Measurements from ENCODE around the gene KRT34. TPM values are rescaled to one million over a fixed set of nuclear protein-coding genes. Genes with fewer than 3 reads are reported as not detected.

Gene KRT34
- total and polyA plus RNA-seq, 12 donors, result not detected

DNA sequence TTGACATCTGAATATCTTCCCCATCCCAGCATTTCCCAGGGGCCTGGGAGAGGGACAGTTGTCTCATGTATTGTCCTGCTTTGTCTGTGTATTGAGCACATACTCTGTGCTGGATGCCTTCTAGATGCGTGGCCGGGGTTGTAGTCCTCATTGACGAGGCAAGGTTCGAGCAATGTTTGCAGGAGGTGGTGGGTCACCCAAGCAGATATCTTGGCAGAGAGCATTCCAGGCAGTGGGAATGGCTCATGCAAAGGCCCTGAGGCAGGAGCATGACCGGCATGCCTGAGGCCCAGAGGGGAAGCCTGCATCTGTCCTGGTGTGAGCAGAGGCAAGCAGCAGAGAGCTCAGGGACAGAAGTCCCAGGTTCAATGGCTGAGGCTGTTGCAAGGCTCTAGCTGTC is 49.0 kb downstream of the KRT34 start:
- no peak for DNase-seq
- H3K27me3 ChIP-seq, result no peaks in the 10 kb centered on the region
- no peak overlapping the region for H3K27ac ChIP-seq
- intact Hi-C loops (cut with DNase I), result loop anchor here in 1 of 2 donors (10.0 kb wide), 1 partner anchor 378 kb away; no protein-coding TSS in a partner anchor
- H3K4me1 ChIP-seq (replicated peaks in 1 of 2), result no peaks in the 10 kb centered on the region
- TF ChIP-seq, protein P1, sequence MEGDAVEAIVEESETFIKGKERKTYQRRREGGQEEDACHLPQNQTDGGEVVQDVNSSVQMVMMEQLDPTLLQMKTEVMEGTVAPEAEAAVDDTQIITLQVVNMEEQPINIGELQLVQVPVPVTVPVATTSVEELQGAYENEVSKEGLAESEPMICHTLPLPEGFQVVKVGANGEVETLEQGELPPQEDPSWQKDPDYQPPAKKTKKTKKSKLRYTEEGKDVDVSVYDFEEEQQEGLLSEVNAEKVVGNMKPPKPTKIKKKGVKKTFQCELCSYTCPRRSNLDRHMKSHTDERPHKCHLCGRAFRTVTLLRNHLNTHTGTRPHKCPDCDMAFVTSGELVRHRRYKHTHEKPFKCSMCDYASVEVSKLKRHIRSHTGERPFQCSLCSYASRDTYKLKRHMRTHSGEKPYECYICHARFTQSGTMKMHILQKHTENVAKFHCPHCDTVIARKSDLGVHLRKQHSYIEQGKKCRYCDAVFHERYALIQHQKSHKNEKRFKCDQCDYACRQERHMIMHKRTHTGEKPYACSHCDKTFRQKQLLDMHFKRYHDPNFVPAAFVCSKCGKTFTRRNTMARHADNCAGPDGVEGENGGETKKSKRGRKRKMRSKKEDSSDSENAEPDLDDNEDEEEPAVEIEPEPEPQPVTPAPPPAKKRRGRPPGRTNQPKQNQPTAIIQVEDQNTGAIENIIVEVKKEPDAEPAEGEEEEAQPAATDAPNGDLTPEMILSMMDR (IDR thresholded peaks at IDR 0.05), result no peak
- no peak for TF ChIP-seq POLR2A (IDR thresholded peaks at IDR 0.05)
- no peak overlapping the region for H3K4me3 ChIP-seq
- no peaks in the 10 kb centered on the region for H3K9me3 ChIP-seq (replicated peaks in 1 of 3)
- WGBS, 4 donors, result 96 to 100% (median 97%) methylated on average over 5 of the region's 5 CpGs
- no peaks in the 10 kb centered on the region for H3K36me3 ChIP-seq (replicated peaks in 1 of 2)

DNA sequence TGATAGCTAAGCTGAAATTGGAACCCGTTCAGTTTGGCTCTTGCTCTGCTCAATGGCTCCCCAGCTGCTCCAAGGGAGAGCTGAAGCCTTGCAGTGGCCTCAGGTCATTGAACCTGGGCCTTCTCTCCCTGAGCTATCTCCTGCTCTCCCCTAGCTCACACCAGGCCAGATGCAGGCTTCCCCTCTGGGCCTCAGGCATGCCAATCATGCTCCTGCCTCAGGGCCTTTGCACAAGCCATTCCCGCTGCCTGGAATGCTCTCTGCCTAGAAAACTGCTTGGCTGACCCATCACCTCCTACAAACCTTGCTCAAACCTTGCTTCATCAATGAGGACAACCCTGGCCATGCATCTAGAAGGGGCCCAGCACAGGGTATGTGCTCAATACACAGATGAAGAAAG is 49.9 kb downstream of the KRT34 start:
- H3K4me3 ChIP-seq, result no peak overlapping the region
- WGBS, 4 donors, result 60 to 91% (median 83%) methylated on average over 1 to 2 of the region's 2 CpGs
- intact Hi-C loops (cut with DNase I), result loop anchor here in 1 of 2 donors (10.0 kb wide), 1 partner anchor 377 kb away; no protein-coding TSS in a partner anchor
- no peaks in the 10 kb centered on the region for H3K36me3 ChIP-seq (replicated peaks in 1 of 2)
- no peaks in the 10 kb centered on the region for H3K9me3 ChIP-seq (replicated peaks in 1 of 3)
- no peak overlapping the region for H3K27ac ChIP-seq
- no peaks in the 10 kb centered on the region for H3K4me1 ChIP-seq (replicated peaks in 1 of 2)
- TF ChIP-seq, protein P1 (IDR thresholded peaks at IDR 0.05), result no peak
- TF ChIP-seq POLR2A (IDR thresholded peaks at IDR 0.05), result no peak
- no peak for DNase-seq
- no peaks in the 10 kb centered on the region for H3K27me3 ChIP-seq

DNA sequence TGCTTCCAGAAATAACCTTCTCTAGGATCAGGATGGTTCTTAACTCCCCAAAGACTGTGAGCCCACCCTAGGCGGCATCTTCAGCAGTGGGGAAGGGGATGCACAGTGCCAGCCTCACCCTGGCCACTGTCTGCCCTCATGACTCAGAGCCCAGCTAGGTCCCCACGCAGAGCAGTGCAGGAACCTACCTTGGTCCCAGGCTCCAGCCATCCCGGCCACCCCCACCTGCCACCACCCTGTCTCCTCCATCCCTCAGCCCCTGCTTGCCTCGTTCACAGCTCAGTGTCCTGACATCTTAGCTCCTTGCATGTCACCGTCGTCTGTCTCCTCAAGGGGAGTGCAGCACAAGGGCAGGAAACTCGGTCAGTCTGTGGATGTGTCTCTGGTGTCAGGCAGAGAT is 50.5 kb downstream of the KRT34 start:
- no peaks in the 10 kb centered on the region for H3K27me3 ChIP-seq
- no peak for TF ChIP-seq POLR2A (IDR thresholded peaks at IDR 0.05)
- TF ChIP-seq, protein P1 (IDR thresholded peaks at IDR 0.05), result no peak

GRCh38 chr17:41329279-41329948 is 52.7 kb downstream of the KRT34 start:
- DNase-seq, result peak; percentile 29 to 73 (median 46)
- Histone ChIP-seq H3K9me3 (replicated peaks in 1 of 3) (no peaks in the 10 kb centered on the region), H3K4me1 (replicated peaks in 1 of 2) (no peaks in the 10 kb centered on the region), H3K27ac (no peak overlapping the region), H3K36me3 (replicated peaks in 1 of 2) (no peaks in the 10 kb centered on the region), H3K4me3 (no peak overlapping the region), H3K27me3 (no peaks in the 10 kb centered on the region)
- no peak for TF ChIP-seq POLR2A (IDR thresholded peaks at IDR 0.05)
- TF ChIP-seq, protein P1 (IDR thresholded peaks at IDR 0.05), result peak; percentile 36 to 62 (median 58)
- whole genome bisulfite sequencing, 4 donors, result 24 to 54% (median 52%) methylated on average over 7 to 13 of the region's 13 CpGs
- intact Hi-C loops (cut with DNase I), result loop anchor here in 1 of 2 donors (10.0 kb wide), 2 partner anchors 325 to 425 kb away; no protein-coding TSS in a partner anchor

More for the DNA sequence above, 50.5 kb downstream of the KRT34 start:
- Histone ChIP-seq H3K36me3 (replicated peaks in 1 of 2) (no peaks in the 10 kb centered on the region), H3K4me3 (no peak overlapping the region), H3K27ac (no peak overlapping the region), H3K4me1 (replicated peaks in 1 of 2) (no peaks in the 10 kb centered on the region), H3K9me3 (replicated peaks in 1 of 3) (no peaks in the 10 kb centered on the region)
- intact Hi-C loops (cut with DNase I), result loop anchor here in 1 of 2 donors (10.0 kb wide), 1 partner anchor 377 kb away; no protein-coding TSS in a partner anchor
- no peak for DNase-seq
- WGBS, 4 donors, result 70 to 93% (median 77%) methylated on average over 5 to 7 of the region's 7 CpGs
